ENCODE data around the gene PAK4.

Gene PAK4

GRCh38 chr19:39125554-39126311 lies at the start of gene PAK4:
PAK4 (plus strand) TSS chr19:39125786; CDS start chr19:39169554, 43,768 bp downstream.
- peak within 1 kb of the TSS; percentile 43 for H3K27ac ChIP-seq (ENCODE audit: low read depth, low read length)
- TF ChIP-seq CTCF (IDR thresholded peaks at IDR 0.05; ENCODE audit: low read depth, low read length, poor library complexity, severe bottlenecking) (no peak), EZH2phosphoT487 (IDR thresholded peaks at IDR 0.05; ENCODE audit: borderline replicate concordance, low read length) (no peak)
- H3K27me3 ChIP-seq (ENCODE audit: control insufficient read depth, low read length), result peaks cover 4% of the 10 kb centered on the region
- H4K20me1 ChIP-seq (ENCODE audit: control insufficient read depth, insufficient read depth, low read depth, low read length), result no peaks in the 10 kb centered on the region
- H3K79me2 ChIP-seq (ENCODE audit: control insufficient read depth, low read length), result peaks cover 41% of the 10 kb centered on the region
- peak within 1 kb of the TSS; percentile 66 for H3K4me2 ChIP-seq (ENCODE audit: low read length)
- H3K4me1 ChIP-seq (ENCODE audit: control insufficient read depth, low read length), result peaks cover 9% of the 10 kb centered on the region
- H3K9me2 ChIP-seq (replicated peaks; ENCODE audit: control insufficient read depth, low read length), result no peaks in the 10 kb centered on the region
- peak within 1 kb of the TSS; percentile 90 for H3K4me3 ChIP-seq (ENCODE audit: low read length)
- H3K36me3 ChIP-seq (ENCODE audit: control insufficient read depth, low read length), result no peaks in the 10 kb centered on the region
- no peaks in the 10 kb centered on the region for H3K9me3 ChIP-seq (ENCODE audit: control insufficient read depth, insufficient read depth, low read length)
- no peaks in the 10 kb centered on the region for H3F3A ChIP-seq (ENCODE audit: control insufficient read depth, insufficient read depth)

GRCh38 chr19:39077323-39077722 lies 48.3 kb upstream of the PAK4 start:
- no peaks in the 10 kb centered on the region for H3K9me3 ChIP-seq (ENCODE audit: control insufficient read depth, insufficient read depth, low read length)
- no peak overlapping the region for H3K27ac ChIP-seq (ENCODE audit: low read depth, low read length)
- H3K4me3 ChIP-seq (ENCODE audit: low read length), result no peak overlapping the region
- H3F3A ChIP-seq (ENCODE audit: control insufficient read depth, insufficient read depth), result no peaks in the 10 kb centered on the region
- no peaks in the 10 kb centered on the region for H3K36me3 ChIP-seq (ENCODE audit: control insufficient read depth, low read length)
- no peaks in the 10 kb centered on the region for H3K4me1 ChIP-seq (ENCODE audit: control insufficient read depth, low read length)
- no peaks in the 10 kb centered on the region for H3K9me2 ChIP-seq (replicated peaks; ENCODE audit: control insufficient read depth, low read length)
- TF ChIP-seq EZH2phosphoT487 (IDR thresholded peaks at IDR 0.05; ENCODE audit: borderline replicate concordance, low read length) (no peak), CTCF (IDR thresholded peaks at IDR 0.05; ENCODE audit: low read depth, low read length, poor library complexity, severe bottlenecking) (no peak)
- H3K27me3 ChIP-seq (ENCODE audit: control insufficient read depth, low read length), result no peaks in the 10 kb centered on the region; the same call in 1 of the 2 replicates
- H4K20me1 ChIP-seq (ENCODE audit: control insufficient read depth, insufficient read depth, low read depth, low read length), result no peaks in the 10 kb centered on the region
- H3K79me2 ChIP-seq (ENCODE audit: control insufficient read depth, low read length), result no peaks in the 10 kb centered on the region
- no peak overlapping the region for H3K4me2 ChIP-seq (ENCODE audit: low read length)

GRCh38 chr19:39078436-39079200 lies 47.0 kb upstream of the PAK4 start:
- Histone ChIP-seq H3K4me2 (ENCODE audit: low read length) (no peak overlapping the region), H3K27me3 (ENCODE audit: control insufficient read depth, low read length) (peaks cover 12% of the 10 kb centered on the region), H3K36me3 (ENCODE audit: control insufficient read depth, low read length) (no peaks in the 10 kb centered on the region), H3K79me2 (ENCODE audit: control insufficient read depth, low read length) (no peaks in the 10 kb centered on the region), H4K20me1 (ENCODE audit: control insufficient read depth, insufficient read depth, low read depth, low read length) (no peaks in the 10 kb centered on the region), H3K4me3 (ENCODE audit: low read length) (no peak overlapping the region), H3K4me1 (ENCODE audit: control insufficient read depth, low read length) (no peaks in the 10 kb centered on the region), H3K9me3 (ENCODE audit: control insufficient read depth, insufficient read depth, low read length) (no peaks in the 10 kb centered on the region), H3K27ac (ENCODE audit: low read depth, low read length) (no peak overlapping the region), H3F3A (ENCODE audit: control insufficient read depth, insufficient read depth) (no peaks in the 10 kb centered on the region), H3K9me2 (replicated peaks; ENCODE audit: control insufficient read depth, low read length) (no peaks in the 10 kb centered on the region)
- no peak for TF ChIP-seq EZH2phosphoT487 (IDR thresholded peaks at IDR 0.05; ENCODE audit: borderline replicate concordance, low read length)
- no peak for TF ChIP-seq CTCF (IDR thresholded peaks at IDR 0.05; ENCODE audit: low read depth, low read length, poor library complexity, severe bottlenecking)
